GM12872 (cell line): ENCODE data around the gene DMRTC2.
A peak's percentile ranks its signal among the peaks of the same experiment; 100 is the strongest.

ENCODE experiments used
- TF ChIP-seq, protein P1 (sequence below): IDR thresholded peaks from 3 replicates; pipeline ENCODE4 v1.5.1; 2011; ENCODE audit warnings: low read depth, mild to moderate bottlenecking, low read length, moderate library complexity; ENCODE audit not compliant: insufficient read depth

The DMRTC2 gene

DNA sequence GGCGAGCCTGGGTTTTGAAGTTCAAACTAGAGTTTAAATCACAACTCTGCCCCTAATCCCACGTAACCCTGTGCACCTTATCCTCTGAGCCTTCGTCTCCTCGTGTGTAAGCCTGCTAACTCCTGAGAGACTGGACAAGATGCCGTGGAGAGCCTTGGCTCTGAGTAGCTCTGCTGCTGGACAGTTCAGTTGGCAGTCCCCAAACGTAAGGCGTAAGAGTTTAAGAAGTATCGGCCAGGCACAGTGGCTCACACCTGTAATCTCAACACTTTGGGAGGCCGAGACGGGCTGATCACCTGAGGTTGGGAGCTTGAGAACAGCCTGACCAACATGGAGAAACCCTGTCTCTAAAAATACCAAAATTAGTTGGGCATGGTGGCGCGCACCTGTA lies 27.5 kb downstream of the DMRTC2 start:
- TF ChIP-seq, protein P1, sequence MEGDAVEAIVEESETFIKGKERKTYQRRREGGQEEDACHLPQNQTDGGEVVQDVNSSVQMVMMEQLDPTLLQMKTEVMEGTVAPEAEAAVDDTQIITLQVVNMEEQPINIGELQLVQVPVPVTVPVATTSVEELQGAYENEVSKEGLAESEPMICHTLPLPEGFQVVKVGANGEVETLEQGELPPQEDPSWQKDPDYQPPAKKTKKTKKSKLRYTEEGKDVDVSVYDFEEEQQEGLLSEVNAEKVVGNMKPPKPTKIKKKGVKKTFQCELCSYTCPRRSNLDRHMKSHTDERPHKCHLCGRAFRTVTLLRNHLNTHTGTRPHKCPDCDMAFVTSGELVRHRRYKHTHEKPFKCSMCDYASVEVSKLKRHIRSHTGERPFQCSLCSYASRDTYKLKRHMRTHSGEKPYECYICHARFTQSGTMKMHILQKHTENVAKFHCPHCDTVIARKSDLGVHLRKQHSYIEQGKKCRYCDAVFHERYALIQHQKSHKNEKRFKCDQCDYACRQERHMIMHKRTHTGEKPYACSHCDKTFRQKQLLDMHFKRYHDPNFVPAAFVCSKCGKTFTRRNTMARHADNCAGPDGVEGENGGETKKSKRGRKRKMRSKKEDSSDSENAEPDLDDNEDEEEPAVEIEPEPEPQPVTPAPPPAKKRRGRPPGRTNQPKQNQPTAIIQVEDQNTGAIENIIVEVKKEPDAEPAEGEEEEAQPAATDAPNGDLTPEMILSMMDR = no peak

DNA sequence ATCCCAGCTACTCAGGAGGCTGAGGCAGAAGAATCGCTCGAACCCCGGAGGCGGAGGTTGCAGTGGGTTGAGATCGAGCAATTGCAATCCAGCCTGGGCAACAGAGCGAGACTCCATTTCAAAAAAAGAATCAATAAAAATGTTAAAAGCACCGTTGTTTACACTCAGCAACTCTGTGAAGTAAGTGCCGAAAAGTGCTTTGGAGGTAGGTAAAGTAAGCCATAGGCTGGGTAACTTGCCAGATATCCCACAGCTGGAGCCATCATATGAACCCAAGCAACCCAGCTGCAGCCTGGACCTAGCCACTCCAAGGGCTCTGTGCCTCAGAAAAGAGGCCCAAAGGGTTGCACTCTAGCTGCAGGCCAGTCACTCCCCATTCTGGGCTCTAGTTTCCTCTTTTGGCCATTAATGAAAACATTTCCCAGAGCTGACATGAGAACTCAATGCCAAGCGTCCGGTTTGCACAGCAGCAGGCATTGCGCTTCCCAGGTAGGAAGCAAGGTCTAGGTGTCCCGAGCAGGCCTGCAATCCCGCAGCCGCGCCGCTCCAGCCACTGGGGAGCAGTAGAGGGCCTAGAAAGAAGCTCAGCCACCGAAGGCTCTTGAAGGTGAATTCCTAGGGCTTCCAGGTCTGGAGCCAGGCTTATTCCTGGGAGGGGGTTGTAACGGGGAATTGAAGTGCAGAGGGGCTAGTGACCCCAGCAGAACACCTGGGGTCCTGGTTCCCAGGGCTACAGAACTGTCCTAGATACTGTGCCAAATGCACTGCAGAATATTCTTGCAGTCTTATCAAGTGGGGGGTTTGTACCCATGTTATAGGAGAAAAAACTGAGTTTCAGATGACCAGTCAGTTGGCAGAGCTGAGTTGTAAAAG lies 28.2 kb downstream of the DMRTC2 start:
- TF ChIP-seq, protein P1 = peak; percentile 89

DNA sequence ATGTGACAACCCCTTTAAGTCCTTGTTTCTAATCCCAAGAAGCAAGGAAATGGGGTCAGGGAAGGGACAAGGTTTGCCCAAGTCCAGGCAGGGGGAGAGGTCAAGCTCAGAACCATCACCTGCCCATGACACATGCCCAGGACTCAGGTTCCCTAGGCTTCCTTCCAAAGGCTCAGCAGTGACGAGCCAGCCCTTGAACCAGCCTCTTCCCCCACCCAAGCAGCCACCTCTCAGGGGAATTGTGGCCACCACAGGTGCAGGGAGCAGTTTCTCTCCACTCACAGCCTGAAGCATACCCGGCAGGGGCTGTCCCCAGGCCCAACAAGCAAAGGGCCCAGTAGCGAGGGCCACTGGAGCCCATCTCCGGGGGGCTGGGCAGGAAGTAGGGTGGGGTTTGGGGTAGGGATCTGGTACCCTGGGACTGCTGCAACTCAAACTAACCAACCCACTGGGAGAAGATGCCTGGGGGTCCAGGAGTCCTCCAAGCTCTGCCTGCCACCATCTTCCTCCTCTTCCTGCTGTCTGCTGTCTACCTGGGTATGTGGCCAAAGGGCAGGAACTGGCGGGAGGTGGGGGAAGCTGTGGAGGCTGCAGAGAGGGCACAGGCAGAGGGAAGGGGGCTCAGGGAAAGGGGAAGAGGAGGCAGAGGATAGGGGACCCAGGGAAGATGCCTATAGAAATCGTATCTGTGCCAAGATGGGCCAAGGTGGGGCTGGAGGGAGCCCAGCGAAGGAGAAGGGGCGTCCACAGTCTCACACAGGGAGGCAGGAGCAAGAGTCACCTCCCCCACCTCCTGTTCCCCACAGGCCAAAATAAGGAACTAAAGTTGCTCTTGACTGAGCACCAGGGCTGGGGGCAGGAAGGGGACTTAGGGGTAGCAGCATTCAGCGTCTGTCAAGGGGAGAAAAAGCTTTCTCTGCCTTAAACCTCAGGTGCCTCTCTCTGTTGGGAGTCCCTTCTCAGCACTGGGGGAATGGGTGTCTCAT lies 32.3 kb downstream of the DMRTC2 start, which contains the start of gene CD79A:
Gene CD79A, plus strand, starts transcription at position 433 of the 986 bp plus-strand sequence. Its CDS starts 26 bp downstream, at position 459.
- TF ChIP-seq, protein P1 = no peak

DNA sequence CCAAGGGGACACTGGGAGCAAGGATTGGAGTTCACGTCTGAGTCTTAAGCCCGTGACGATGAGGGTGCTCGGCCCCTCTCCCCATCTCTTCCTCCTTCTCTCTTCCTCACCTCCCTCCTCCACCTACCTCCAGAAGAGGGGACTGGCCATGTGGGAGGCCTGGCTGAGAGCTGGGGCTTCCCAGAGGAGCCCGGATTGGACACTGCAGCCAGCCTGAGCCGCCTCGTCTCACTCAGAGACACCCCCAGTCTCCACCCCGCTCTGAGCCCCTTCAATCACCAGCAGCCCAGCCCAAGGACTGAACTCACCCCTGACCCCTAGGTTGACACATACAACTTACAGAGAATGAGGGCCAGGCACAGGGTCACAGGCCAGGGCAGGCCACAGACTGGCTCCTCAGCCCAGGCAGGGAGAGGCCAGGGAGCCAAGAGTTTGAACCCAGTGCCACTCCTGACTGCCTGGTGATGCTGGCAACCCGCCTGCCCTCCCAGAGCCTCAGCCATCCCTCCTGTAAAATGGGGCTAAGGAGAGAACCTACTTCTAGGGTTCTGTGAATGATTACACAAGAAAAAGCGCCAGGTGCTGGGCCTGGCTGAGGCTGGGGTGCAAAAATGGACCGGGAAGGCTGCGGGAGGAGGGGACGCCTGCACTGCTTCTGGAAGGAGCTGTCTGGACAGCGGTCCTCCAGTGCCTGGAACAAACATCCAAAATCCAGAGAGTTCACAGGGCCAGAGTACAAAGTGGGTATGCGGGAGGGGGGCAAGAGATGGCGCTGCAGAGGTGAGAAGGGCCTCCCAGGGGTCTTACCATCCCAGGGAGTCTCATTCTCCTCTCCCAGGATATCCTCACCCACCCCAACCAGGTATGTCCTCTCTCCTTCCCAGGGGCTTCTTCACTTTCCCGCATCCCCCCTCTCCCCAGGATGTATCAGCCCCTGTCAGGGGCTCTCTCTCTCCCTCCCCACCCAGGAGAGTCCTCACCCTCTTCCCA lies 33.4 kb downstream of the DMRTC2 start:
- TF ChIP-seq, protein P1 = 0 out of 3 replicates have a peak, but pooled peaks have one; percentile 31

DNA sequence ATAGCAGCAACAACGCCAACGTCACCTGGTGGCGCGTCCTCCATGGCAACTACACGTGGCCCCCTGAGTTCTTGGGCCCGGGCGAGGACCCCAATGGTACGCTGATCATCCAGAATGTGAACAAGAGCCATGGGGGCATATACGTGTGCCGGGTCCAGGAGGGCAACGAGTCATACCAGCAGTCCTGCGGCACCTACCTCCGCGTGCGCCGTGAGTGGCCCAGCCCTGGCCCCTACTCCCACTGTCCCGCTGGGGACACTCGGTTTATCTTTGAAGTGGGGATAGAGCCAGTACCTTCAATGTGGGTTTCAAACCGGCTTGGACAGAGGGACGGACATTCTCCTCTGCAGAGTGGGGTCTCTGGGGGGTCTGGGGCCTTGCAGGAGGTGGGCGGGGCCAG lies 34.2 kb downstream of the DMRTC2 start:
- TF ChIP-seq, protein P1 = no peak

DNA sequence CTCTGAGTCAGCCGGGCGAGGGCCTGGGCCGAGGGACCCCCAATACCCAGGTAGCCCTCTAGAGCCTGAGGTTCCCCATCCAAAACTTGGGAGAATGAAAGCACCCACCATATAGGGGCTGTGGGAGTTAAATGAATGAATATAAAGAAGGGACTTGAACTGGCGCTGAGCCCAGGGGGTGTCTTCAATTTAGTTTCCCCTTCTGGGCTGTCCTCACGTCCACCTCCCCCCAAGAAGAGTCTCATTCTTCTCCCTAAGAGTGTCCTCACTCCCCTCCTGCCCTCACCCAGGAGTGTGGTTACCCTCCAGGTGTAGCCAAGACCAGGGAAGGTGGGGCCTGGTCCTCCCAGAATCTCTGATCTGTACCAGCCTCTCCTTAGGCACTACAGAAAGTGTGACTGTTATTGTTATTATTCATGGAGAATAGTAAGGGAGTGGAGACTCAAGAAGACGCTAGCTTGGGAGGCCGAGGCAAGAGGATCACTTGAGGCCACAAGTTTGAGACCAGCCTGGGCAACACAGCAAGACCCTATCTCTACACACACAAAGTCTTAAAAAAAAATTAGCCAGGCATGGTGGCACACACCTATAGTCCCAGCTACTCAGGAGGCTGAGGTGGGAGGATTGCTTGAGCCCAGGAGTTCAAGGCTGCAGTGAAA lies 35.0 kb downstream of the DMRTC2 start:
- TF ChIP-seq, protein P1 = no peak
